Fibroblast of lung (primary cell): ENCODE measurements around the gene TIMMDC1. TPM values are rescaled to one million over a fixed set of nuclear protein-coding genes. Genes with fewer than 3 reads are reported as not detected.

ENCODE experiments used
- DNase-seq, 2 donors: peaks; one replicate each; pipeline versions ENCODE4 v3.0.0 to v3.0.0-alpha.2; 2010; ENCODE audit warnings: low read depth in 2 of 2
- H2AFZ ChIP-seq: 2 replicates; pipeline ENCODE4 v1.5.1; 2012; ENCODE audit warnings: low read length, control low read depth, inconsistent platforms
- H3K27ac ChIP-seq: 2 replicates; pipeline ENCODE4 v1.5.1; 2011; ENCODE audit warnings: low read length, control low read depth; ENCODE audit not compliant: insufficient read depth
- H3K27me3 ChIP-seq: 2 replicates; pipeline ENCODE4 v1.5.1; 2011; ENCODE audit warnings: mild to moderate bottlenecking, low read length; ENCODE audit not compliant: control insufficient read depth, insufficient read depth
- H3K36me3 ChIP-seq: 2 replicates; pipeline ENCODE4 v1.5.1; 2011; ENCODE audit warnings: low read length; ENCODE audit not compliant: control insufficient read depth, insufficient read depth
- H3K4me1 ChIP-seq: 2 replicates; pipeline ENCODE4 v1.5.1; 2011; ENCODE audit warnings: low read length; ENCODE audit not compliant: control insufficient read depth, insufficient read depth; ENCODE audit errors: extremely low read depth
- H3K4me2 ChIP-seq: 2 replicates; pipeline ENCODE4 v1.5.1; 2011; ENCODE audit warnings: low read length, control low read depth; ENCODE audit not compliant: insufficient read depth; ENCODE audit errors: extremely low read depth
- H3K4me3 ChIP-seq, 4 experiments: fragments of 200-600 bp in 1 of 4; sonication (generic) in 1 of 4; replicated peaks in 1 of 4; 2 replicates each; pipeline ENCODE4 v1.5.1; 2011 to 2016; ENCODE audit warnings: low read length in 4 of 4, low read depth in 3 of 4, mild to moderate bottlenecking in 3 of 4, control low read depth in 2 of 4, inconsistent platforms in 1 of 4, mixed read lengths in 1 of 4; ENCODE audit not compliant: insufficient read depth in 1 of 4; ENCODE audit errors: control extremely low read depth in 1 of 4
- H3K79me2 ChIP-seq: 2 replicates; pipeline ENCODE4 v1.5.1; 2012; ENCODE audit warnings: mild to moderate bottlenecking, low read length, inconsistent platforms; ENCODE audit not compliant: control insufficient read depth, insufficient read depth
- H3K9ac ChIP-seq: 2 replicates; pipeline ENCODE4 v1.5.1; 2011; ENCODE audit warnings: mild to moderate bottlenecking, low read length, control low read depth; ENCODE audit not compliant: insufficient read depth
- H3K9me3 ChIP-seq: 2 replicates; pipeline ENCODE4 v1.5.1; 2012; ENCODE audit warnings: low read depth, low read length; ENCODE audit not compliant: control insufficient read depth, insufficient read depth
- H4K20me1 ChIP-seq: 2 replicates; pipeline ENCODE4 v1.5.1; 2011; ENCODE audit warnings: low read length; ENCODE audit not compliant: control insufficient read depth, insufficient read depth; ENCODE audit errors: extremely low read depth
- CTCF ChIP-seq, 2 donors: IDR thresholded peaks in 1 of 2; conservative IDR thresholded peaks in 1 of 2; 1 replicate in 1 of 2; 2 replicates in 1 of 2; pipeline ENCODE4 v1.5.1; 2011 to 2012; ENCODE audit warnings: low read length in 2 of 2, control low read depth in 1 of 2, inconsistent platforms in 1 of 2, low read depth in 1 of 2, mild to moderate bottlenecking in 1 of 2
- EZH2 ChIP-seq: IDR thresholded peaks from 2 replicates; pipeline ENCODE4 v1.5.1; 2012; ENCODE audit warnings: low read length, control low read depth, mild to moderate bottlenecking; ENCODE audit errors: missing control alignments
- polyA plus RNA-seq, 2 donors: library from polyadenylated mRNA; depleted of rRNA in 1 of 2; stranded (reverse) in 1 of 2; unstranded in 1 of 2; fragments of >200 nt; gene quantifications; 2 replicates each; pipeline ENCODE4 v1.2.1, GENCODE V29; 2011 to 2012; ENCODE audit warnings: missing spikeins in 1 of 2
- total RNA-seq: library from RNA; depleted of rRNA; stranded (reverse); fragments of >200 nt; gene quantifications from 2 replicates; pipeline ENCODE4 v1.2.1, GENCODE V29; 2014

TIMMDC1 gene
- total and polyA plus RNA-seq, 2 donors (not counting 1 experiment from before 2014, with no cell fraction given) = 59.5 to 60.1 TPM

GRCh38 chr3:119457246-119457645, 41.1 kb upstream of the TIMMDC1 start:
- no peaks in the 10 kb centered on the region for H4K20me1 ChIP-seq
- no peak overlapping the region for H3K4me3 ChIP-seq
- no peak for TF ChIP-seq CTCF (conservative IDR thresholded peaks at IDR 0.05 in 1 of 2, IDR thresholded peaks at IDR 0.05 in 1 of 2; ENCODE audit: low read depth in 1 of 2, low read length in 2 of 2)
- TF ChIP-seq EZH2 = no peak
- no peaks in the 10 kb centered on the region for H3K9me3 ChIP-seq
- peaks cover 14% of the 10 kb centered on the region for H3K36me3 ChIP-seq
- no peak overlapping the region for H3K9ac ChIP-seq
- no peak overlapping the region for H3K4me2 ChIP-seq
- H3K27me3 ChIP-seq = no peaks in the 10 kb centered on the region
- H2AFZ ChIP-seq = no peak overlapping the region
- peaks cover 6% of the 10 kb centered on the region for H3K4me1 ChIP-seq
- DNase-seq = peak in 1 of 2 donors; percentile 3
- H3K27ac ChIP-seq = no peak overlapping the region
- H3K79me2 ChIP-seq = peaks cover 35% of the 10 kb centered on the region

- Histone ChIP-seq H3K79me2 (peaks cover 41% of the 10 kb centered on the region), H3K27me3 (no peaks in the 10 kb centered on the region), H2AFZ (peak within 1 kb of the TSS; percentile 94), H4K20me1 (no peaks in the 10 kb centered on the region), H3K27ac (peak within 1 kb of the TSS; percentile 98), H3K9me3 (no peaks in the 10 kb centered on the region), H3K4me3 (peak within 1 kb of the TSS; percentile 56 to 100 (median 84)), H3K4me2 (peak within 1 kb of the TSS; percentile 97), H3K9ac (peak within 1 kb of the TSS; percentile 97), H3K4me1 (peaks cover 6% of the 10 kb centered on the region), H3K36me3 (peaks cover 2% of the 10 kb centered on the region)
- TF ChIP-seq CTCF (conservative IDR thresholded peaks at IDR 0.05 in 1 of 2, IDR thresholded peaks at IDR 0.05 in 1 of 2; ENCODE audit: low read depth in 1 of 2, low read length in 2 of 2) (no peak), EZH2 (no peak)
- DNase-seq = peak; percentile 96 to 98
These were observed 34.9 kb upstream of the TIMMDC1 start, which contains the start of gene TMEM39A for GRCh38 chr3:119463171-119464169. Gene TMEM39A (minus strand): TSS chr3:119463615. CDS start chr3:119462074, 1,541 bp downstream.

GRCh38 chr3:119468041-119468440, 30.3 kb upstream of the TIMMDC1 start:
- no peak overlapping the region for H3K9ac ChIP-seq
- TF ChIP-seq CTCF (conservative IDR thresholded peaks at IDR 0.05 in 1 of 2, IDR thresholded peaks at IDR 0.05 in 1 of 2; ENCODE audit: low read depth in 1 of 2, low read length in 2 of 2) = no peak
- TF ChIP-seq EZH2 = no peak
- H3K9me3 ChIP-seq = no peaks in the 10 kb centered on the region
- peak overlapping the region; percentile 99 for H2AFZ ChIP-seq
- H3K27me3 ChIP-seq = no peaks in the 10 kb centered on the region
- H3K4me1 ChIP-seq = no peaks in the 10 kb centered on the region
- H3K4me3 ChIP-seq = peak overlapping the region in 2 of 4 experiments; percentile 75 to 96
- peak overlapping the region; percentile 92 for H3K4me2 ChIP-seq
- H4K20me1 ChIP-seq = no peaks in the 10 kb centered on the region
- no peak overlapping the region for H3K27ac ChIP-seq
- no peaks in the 10 kb centered on the region for H3K36me3 ChIP-seq
- DNase-seq = no peak
- peaks cover 4% of the 10 kb centered on the region for H3K79me2 ChIP-seq
